Panc1 (cell line): ENCODE results near the gene MAP2. TPM values are rescaled to one million over a fixed set of nuclear protein-coding genes. Genes with fewer than 3 reads are reported as not detected.

ENCODE experiments used
- ATAC-seq: fragments of 200-7000 bp; cut with Tn5 transposase; 2 replicates; pipeline ENCODE4 v1.9.1; 2020; ENCODE audit warnings: mild to moderate bottlenecking, moderate library complexity
- BruUV-seq: library from RNA; stranded (reverse); fragments of 400-500 nt; replicated peaks from 2 replicates; lab custom pipeline; 2021; lab: Mats Ljungman, UMichigan
- CTCF ChIA-PET: fragments of 300-600 bp; sonication (Branson Sonifier 250); formaldehyde crosslinking; loops from one replicate; lab custom pipeline; 2022; ENCODE audit warnings: antibody characterized with exemption; lab: Charles Lee
- POLR2A ChIA-PET: fragments of 300-600 bp; sonication (Branson Sonifier 250); formaldehyde crosslinking; loops from one replicate; lab custom pipeline; 2022; ENCODE audit warnings: antibody characterized with exemption; lab: Charles Lee
- DNase-seq: peaks from one replicate; pipeline ENCODE4 v3.0.0-alpha.2; 2010; ENCODE audit warnings: low read depth, low spot score
- H3K27ac ChIP-seq: 2 replicates; pipeline ENCODE4 v1.5.1; 2011; ENCODE audit warnings: mild to moderate bottlenecking, low read length, inconsistent platforms
- H3K27me3 ChIP-seq: fragments of 200-500 bp; sonication (Bioruptor generic); 2 replicates; pipeline ENCODE4 v1.6.0; 2014; ENCODE audit warnings: low read length, inconsistent platforms; ENCODE audit not compliant: control insufficient read depth, insufficient read depth
- H3K36me3 ChIP-seq: fragments of 200-500 bp; sonication (Bioruptor generic); 2 replicates; pipeline ENCODE4 v1.5.1; 2014; ENCODE audit warnings: inconsistent platforms, mild to moderate bottlenecking, low read length, moderate library complexity; ENCODE audit not compliant: control insufficient read depth, insufficient read depth
- H3K4me1 ChIP-seq: 2 replicates; pipeline ENCODE4 v1.5.1; 2011; ENCODE audit warnings: inconsistent platforms, mild to moderate bottlenecking, low read length, moderate library complexity; ENCODE audit not compliant: control insufficient read depth, insufficient read depth
- H3K4me3 ChIP-seq, 2 experiments: 2 replicates each; pipeline ENCODE4 v1.5.1; 2011 to 2012; ENCODE audit warnings: low read depth in 2 of 2, low read length in 2 of 2, mild to moderate bottlenecking in 2 of 2, inconsistent platforms in 1 of 2, moderate library complexity in 1 of 2
- H3K9me3 ChIP-seq: fragments of 200-500 bp; sonication (Bioruptor generic); 2 replicates; pipeline ENCODE4 v1.5.1; 2014; ENCODE audit warnings: low read depth, mild to moderate bottlenecking, inconsistent platforms, low read length, moderate library complexity; ENCODE audit not compliant: control insufficient read depth, insufficient read depth
- CTCF ChIP-seq: fragments of 450-650 bp; IDR thresholded peaks from 2 replicates; pipeline ENCODE4 v1.5.1; 2017; ENCODE audit warnings: mild to moderate bottlenecking
- POLR2AphosphoS5 ChIP-seq: IDR thresholded peaks from 2 replicates; pipeline ENCODE4 v1.6.1; 2012; ENCODE audit warnings: mild to moderate bottlenecking, low read depth, low read length, moderate library complexity
- REST ChIP-seq, 2 experiments: IDR thresholded peaks; 2 replicates each; pipeline ENCODE4 v1.6.1; 2011 to 2012; ENCODE audit warnings: low read depth in 2 of 2, control low read depth in 1 of 2, low read length in 1 of 2, mild to moderate bottlenecking in 1 of 2, moderate library complexity in 1 of 2; ENCODE audit not compliant: insufficient read depth in 1 of 2
- SIN3A ChIP-seq: IDR thresholded peaks from 2 replicates; pipeline ENCODE4 v1.6.1; 2012; ENCODE audit warnings: low read depth, mild to moderate bottlenecking, low read length, moderate library complexity, borderline replicate concordance; ENCODE audit not compliant: insufficient read depth
- TCF7L2 ChIP-seq: IDR thresholded peaks from 2 replicates; pipeline ENCODE4 v1.6.1; 2011; ENCODE audit warnings: mild to moderate bottlenecking, low read depth, low read length, inconsistent platforms
- in situ Hi-C: cut with HindIII; loops from 2 replicates; pipeline ENCODE4 v1.10.0; 2016; ENCODE audit warnings: low sequenced_read_pairs, low pct_unique_long_range_greater_than_20kb
- intact Hi-C: fragments of 100-400 bp; cut with micrococcal nuclease; formaldehyde crosslinking; loops from one replicate; pipeline ENCODE4 v1.10.0; 2022; ENCODE audit not compliant: unreplicated experiment
- total RNA-seq: library from RNA; stranded (reverse); gene quantifications from one replicate; pipeline ENCODE4 v1.2.1, GENCODE V29; 2021; ENCODE audit not compliant: unreplicated experiment

The MAP2 gene
- total RNA-seq, 1 experiment from 2014 or later = 44.9 TPM

GRCh38 chr2:209762563-209762962, 338.7 kb downstream of the MAP2 start:
- Histone ChIP-seq H3K27me3 (peaks cover 3% of the 10 kb centered on the region; the same call in 1 of the 2 replicates), H3K4me1 (no peaks in the 10 kb centered on the region), H3K9me3 (no peaks in the 10 kb centered on the region), H3K36me3 (no peaks in the 10 kb centered on the region), H3K27ac (no peak overlapping the region), H3K4me3 (no peak overlapping the region)
- intact Hi-C loops = no loop called here
- CTCF ChIA-PET = no interaction called here
- POLR2A ChIA-PET = no interaction called here
- no TSS peak for BruUV-seq
- DNase-seq = no peak
- TF ChIP-seq TCF7L2 (no peak), CTCF (no peak), SIN3A (no peak), POLR2AphosphoS5 (no peak), REST (IDR thresholded peaks at IDR 0.05; ENCODE audit: insufficient read depth in 1 of 2, low read depth in 2 of 2, low read length in 1 of 2) (no peak)
- in situ Hi-C loops = no loop called here
- no peak for ATAC-seq

GRCh38 chr2:209763106-209763505, 339.3 kb downstream of the MAP2 start:
- ChIA-PET POLR2A (no interaction called here), CTCF (no interaction called here)
- TF ChIP-seq SIN3A = no peak
- no peak for TF ChIP-seq REST (IDR thresholded peaks at IDR 0.05; ENCODE audit: insufficient read depth in 1 of 2, low read depth in 2 of 2, low read length in 1 of 2)
- TF ChIP-seq CTCF = no peak
- TF ChIP-seq POLR2AphosphoS5 = no peak
- no peak for TF ChIP-seq TCF7L2
- intact Hi-C loops (no loop called here), in situ Hi-C loops (no loop called here)
- no peak for DNase-seq
- no peak overlapping the region for H3K27ac ChIP-seq
- H3K4me1 ChIP-seq = no peaks in the 10 kb centered on the region
- H3K27me3 ChIP-seq = 0 out of 2 replicates have a peak, but pooled peaks cover 3% of the 10 kb centered on the region
- no TSS peak for BruUV-seq
- no peak for ATAC-seq
- no peaks in the 10 kb centered on the region for H3K9me3 ChIP-seq
- no peak overlapping the region for H3K4me3 ChIP-seq
- H3K36me3 ChIP-seq = no peaks in the 10 kb centered on the region
